Mesendoderm (in vitro differentiated cells): Measurements from ENCODE around the gene CRYGA. TPM values are rescaled to one million over a fixed set of nuclear protein-coding genes. Genes with fewer than 3 reads are reported as not detected.

Experiments
- DNase-seq: peaks from one replicate; pipeline ENCODE4 v3.0.0; 2013
- H2AK5ac ChIP-seq: 2 replicates; pipeline ENCODE4 v1.6.1; 2013; ENCODE audit warnings: low read length, inconsistent platforms
- H2BK120ac ChIP-seq: 2 replicates; pipeline ENCODE4 v1.6.1; 2013; ENCODE audit warnings: low read depth, mild to moderate bottlenecking, low read length, moderate library complexity, mixed read lengths
- H2BK15ac ChIP-seq: replicated peaks from 2 replicates; pipeline ENCODE4 v1.6.1; 2013; ENCODE audit warnings: low read depth, mild to moderate bottlenecking, moderate library complexity
- H2BK5ac ChIP-seq: 2 replicates; pipeline ENCODE4 v1.6.1; 2013; ENCODE audit warnings: low read length, inconsistent platforms
- H3K18ac ChIP-seq: 2 replicates; pipeline ENCODE4 v1.6.1; 2013; ENCODE audit warnings: mild to moderate bottlenecking, low read length, mixed read lengths
- H3K23ac ChIP-seq: one replicate; pipeline ENCODE4 v1.6.1; 2013; ENCODE audit warnings: low read length
- H3K27ac ChIP-seq: 2 replicates; pipeline ENCODE4 v1.5.1; 2013; ENCODE audit warnings: low read depth, mild to moderate bottlenecking, inconsistent platforms, low read length, moderate library complexity
- H3K27me3 ChIP-seq: 2 replicates; pipeline ENCODE4 v1.6.1; 2013; ENCODE audit warnings: low read length, control low read depth, mild to moderate bottlenecking, inconsistent platforms; ENCODE audit not compliant: insufficient read depth, poor library complexity
- H3K36me3 ChIP-seq: 2 replicates; pipeline ENCODE4 v1.6.1; 2013; ENCODE audit warnings: low read length, inconsistent platforms; ENCODE audit not compliant: control insufficient read depth, insufficient read depth
- H3K4ac ChIP-seq: one replicate; pipeline ENCODE4 v1.6.1; 2013; ENCODE audit warnings: low read depth, mild to moderate bottlenecking, low read length, moderate library complexity
- H3K4me1 ChIP-seq: 2 replicates; pipeline ENCODE4 v1.6.1; 2013; ENCODE audit warnings: low read depth, low read length, inconsistent platforms; ENCODE audit not compliant: control insufficient read depth
- H3K4me2 ChIP-seq: 2 replicates; pipeline ENCODE4 v1.6.1; 2013; ENCODE audit warnings: low read length
- H3K4me3 ChIP-seq: 2 replicates; pipeline ENCODE4 v1.5.1; 2013; ENCODE audit warnings: mild to moderate bottlenecking, low read length
- H3K56ac ChIP-seq: one replicate; pipeline ENCODE4 v1.6.1; 2013; ENCODE audit warnings: low read length
- H3K79me1 ChIP-seq: 2 replicates; pipeline ENCODE4 v1.6.1; 2013; ENCODE audit warnings: low read length, inconsistent platforms
- H3K79me2 ChIP-seq: 2 replicates; pipeline ENCODE4 v1.6.1; 2013; ENCODE audit warnings: mild to moderate bottlenecking, low read length; ENCODE audit not compliant: control insufficient read depth, insufficient read depth
- H3K9ac ChIP-seq: 2 replicates; pipeline ENCODE4 v1.6.1; 2013; ENCODE audit warnings: low read length, inconsistent platforms
- H4K5ac ChIP-seq: one replicate; pipeline ENCODE4 v1.6.1; 2013; ENCODE audit warnings: low read length
- H4K8ac ChIP-seq: one replicate; pipeline ENCODE4 v1.6.1; 2013; ENCODE audit warnings: low read depth, mild to moderate bottlenecking, control low read depth, low read length, moderate library complexity
- WGBS: extraction: QIAGEN DNeasy Blood & Tissue Kit; methylation state at CpG from one replicate; pipeline ENCODE4 v1.1.7; 2013; ENCODE audit warnings: low lambda C conversion rate, missing lambda C conversion rate; ENCODE audit not compliant: insufficient coverage; ENCODE audit errors: extremely low coverage; 5-methylcytosine and 5-hydroxymethylcytosine counted together
- polyA plus RNA-seq, 2 experiments: library from polyadenylated mRNA; stranded (reverse); fragments of 200-250 nt; gene quantifications; one replicate each; pipeline ENCODE4 v1.2.3, GENCODE V29; 2013

The CRYGA gene, protein sequence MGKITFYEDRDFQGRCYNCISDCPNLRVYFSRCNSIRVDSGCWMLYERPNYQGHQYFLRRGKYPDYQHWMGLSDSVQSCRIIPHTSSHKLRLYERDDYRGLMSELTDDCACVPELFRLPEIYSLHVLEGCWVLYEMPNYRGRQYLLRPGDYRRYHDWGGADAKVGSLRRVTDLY
- not detected for polyA plus RNA-seq (2013, experiment 1 of 2)
- polyA plus RNA-seq (2013, experiment 2 of 2), result not detected

DNA sequence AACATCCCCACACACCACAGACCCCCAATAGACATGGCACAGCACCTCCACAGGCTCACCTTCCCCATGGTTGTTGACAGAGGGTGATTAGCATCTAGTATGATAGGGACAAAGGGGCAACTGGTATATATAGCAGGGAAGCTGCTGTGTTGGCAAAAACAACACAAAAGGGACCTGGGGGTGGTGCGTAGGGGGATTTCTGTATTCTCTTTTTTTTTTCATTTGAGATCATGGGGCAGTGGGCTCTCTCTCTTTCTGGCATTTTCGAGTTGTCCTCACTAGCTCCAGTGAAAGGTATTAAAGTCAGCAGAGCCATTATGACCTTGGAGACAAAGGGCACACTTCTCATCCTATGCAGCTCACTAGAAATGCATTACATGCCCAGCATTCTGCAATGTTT is at the start of gene CRYGA:
Gene CRYGA, minus strand, starts transcription at position 101 of the 400 bp plus-strand sequence. Its CDS starts 33 bp downstream, at position 68.
- no peaks in the 10 kb centered on the region for H3K36me3 ChIP-seq
- no peak within 1 kb of the TSS for H2BK5ac ChIP-seq
- no peaks in the 10 kb centered on the region for H3K4me1 ChIP-seq
- H4K5ac ChIP-seq, result no peak within 1 kb of the TSS
- H2AK5ac ChIP-seq, result no peak within 1 kb of the TSS
- H3K27me3 ChIP-seq, result no peaks in the 10 kb centered on the region
- H3K4ac ChIP-seq, result no peak within 1 kb of the TSS
- H3K18ac ChIP-seq, result no peak within 1 kb of the TSS
- no peak within 1 kb of the TSS for H3K9ac ChIP-seq
- H2BK15ac ChIP-seq, result no peak within 1 kb of the TSS
- H3K56ac ChIP-seq, result no peak within 1 kb of the TSS
- no peak within 1 kb of the TSS for H3K4me2 ChIP-seq
- no peaks in the 10 kb centered on the region for H3K79me2 ChIP-seq
- H3K23ac ChIP-seq, result no peak within 1 kb of the TSS
- H4K8ac ChIP-seq, result no peak within 1 kb of the TSS
- no peak within 1 kb of the TSS for H2BK120ac ChIP-seq
- no peaks in the 10 kb centered on the region for H3K79me1 ChIP-seq
- H3K4me3 ChIP-seq, result no peak within 1 kb of the TSS
- DNase-seq, result no peak
- no peak within 1 kb of the TSS for H3K27ac ChIP-seq
- no CpG with 5 or more reads among the region's 2 CpGs for WGBS

DNA sequence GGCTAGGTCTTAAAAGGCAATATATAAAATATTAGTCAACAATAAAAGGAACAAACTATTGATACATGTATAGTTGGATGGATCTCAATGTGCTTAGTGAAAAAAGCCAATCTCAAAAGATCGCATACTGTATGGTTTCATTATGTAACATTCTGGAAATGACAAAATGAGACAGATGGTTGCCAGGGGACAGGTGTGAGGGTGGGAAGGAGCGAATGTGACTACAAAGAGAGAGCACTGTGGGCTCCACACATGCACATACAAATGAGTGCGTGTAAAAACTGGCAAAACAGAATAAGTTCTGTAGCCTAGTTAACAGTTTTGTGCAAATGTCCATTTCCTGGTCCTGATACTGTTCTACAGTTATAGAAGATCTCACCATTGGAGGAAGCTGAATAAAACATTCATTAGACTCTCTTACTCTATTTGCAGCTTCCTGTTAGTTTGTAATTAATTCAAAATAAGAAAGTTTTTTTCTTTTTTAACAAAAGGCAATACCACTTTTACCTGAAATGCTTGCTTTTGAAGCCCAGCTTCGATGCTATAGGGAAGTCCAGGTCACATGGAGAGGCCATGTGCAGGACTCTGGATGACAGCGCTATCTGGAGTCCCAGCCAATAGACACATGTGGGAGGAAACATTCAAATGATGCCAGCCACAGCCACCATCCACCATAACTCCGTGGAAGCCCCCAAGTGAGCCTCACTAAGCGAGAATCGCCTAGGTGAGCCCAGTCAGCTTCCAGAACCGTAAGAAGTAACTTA is 47.5 kb upstream of the CRYGA start:
- DNase-seq, result no peak
- no peak overlapping the region for H3K4me3 ChIP-seq
- H3K4me2 ChIP-seq, result no peak overlapping the region
- no peak overlapping the region for H4K5ac ChIP-seq
- WGBS, result no CpG with 5 or more reads among the region's 9 CpGs
- no peak overlapping the region for H3K9ac ChIP-seq
- no peak overlapping the region for H3K27ac ChIP-seq
- no peak overlapping the region for H2BK120ac ChIP-seq
- H4K8ac ChIP-seq, result no peak overlapping the region
- no peaks in the 10 kb centered on the region for H3K36me3 ChIP-seq
- H3K4ac ChIP-seq, result no peak overlapping the region
- H3K79me1 ChIP-seq, result no peaks in the 10 kb centered on the region
- no peaks in the 10 kb centered on the region for H3K27me3 ChIP-seq
- no peak overlapping the region for H3K23ac ChIP-seq
- peaks cover 3% of the 10 kb centered on the region for H3K4me1 ChIP-seq
- no peak overlapping the region for H3K56ac ChIP-seq
- no peak overlapping the region for H3K18ac ChIP-seq
- H3K79me2 ChIP-seq, result no peaks in the 10 kb centered on the region
- H2BK5ac ChIP-seq, result no peak overlapping the region
- no peak overlapping the region for H2BK15ac ChIP-seq
- no peak overlapping the region for H2AK5ac ChIP-seq

DNA sequence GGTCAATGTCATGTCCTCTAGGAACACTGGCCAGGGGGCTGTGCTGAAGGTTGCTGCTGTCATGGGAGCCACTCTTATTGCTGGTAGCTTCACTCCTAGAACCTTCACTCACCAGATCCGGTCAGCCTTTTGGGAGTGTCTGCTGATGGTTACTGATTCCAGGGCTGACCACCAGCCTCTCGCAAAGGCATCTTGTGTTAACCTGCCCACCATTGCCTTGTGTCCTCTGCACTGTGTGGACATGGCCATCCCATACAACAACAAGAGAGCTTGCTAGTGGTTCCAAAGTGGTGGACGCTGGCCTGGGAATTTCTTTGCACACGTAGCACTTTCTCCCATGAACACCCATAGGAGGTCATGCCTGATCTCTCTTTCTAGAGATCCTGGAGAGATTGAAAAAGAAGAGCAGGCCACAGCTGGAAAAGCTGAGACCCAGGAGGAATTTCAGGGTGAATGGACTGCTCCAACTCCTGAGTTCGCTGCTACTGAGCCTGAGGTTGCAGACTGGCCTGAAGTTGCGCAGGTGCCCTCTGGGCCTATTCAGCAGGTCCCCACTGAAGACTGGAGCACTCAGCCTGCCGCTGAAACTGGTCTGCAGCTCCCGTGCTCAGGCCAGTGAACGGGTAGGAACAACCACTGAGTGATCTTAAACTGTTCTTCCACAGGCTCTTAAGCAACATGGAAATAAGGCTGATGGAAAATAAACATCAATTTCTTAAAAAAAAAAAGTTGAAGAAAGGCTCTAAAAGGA is 45.1 kb upstream of the CRYGA start:
- H3K36me3 ChIP-seq, result no peaks in the 10 kb centered on the region
- no peak overlapping the region for H4K8ac ChIP-seq
- no peak overlapping the region for H2BK15ac ChIP-seq
- no peak overlapping the region for H2BK5ac ChIP-seq
- no peak overlapping the region for H3K4ac ChIP-seq
- no peak overlapping the region for H2AK5ac ChIP-seq
- H4K5ac ChIP-seq, result no peak overlapping the region
- H3K56ac ChIP-seq, result no peak overlapping the region
- WGBS, result no CpG with 5 or more reads among the region's 9 CpGs
- no peak overlapping the region for H3K4me2 ChIP-seq
- no peak overlapping the region for H3K23ac ChIP-seq
- H2BK120ac ChIP-seq, result no peak overlapping the region
- no peak overlapping the region for H3K27ac ChIP-seq
- no peaks in the 10 kb centered on the region for H3K4me1 ChIP-seq
- no peaks in the 10 kb centered on the region for H3K27me3 ChIP-seq
- no peaks in the 10 kb centered on the region for H3K79me1 ChIP-seq
- no peak for DNase-seq
- H3K9ac ChIP-seq, result no peak overlapping the region
- H3K79me2 ChIP-seq, result no peaks in the 10 kb centered on the region
- no peak overlapping the region for H3K18ac ChIP-seq
- H3K4me3 ChIP-seq, result no peak overlapping the region

DNA sequence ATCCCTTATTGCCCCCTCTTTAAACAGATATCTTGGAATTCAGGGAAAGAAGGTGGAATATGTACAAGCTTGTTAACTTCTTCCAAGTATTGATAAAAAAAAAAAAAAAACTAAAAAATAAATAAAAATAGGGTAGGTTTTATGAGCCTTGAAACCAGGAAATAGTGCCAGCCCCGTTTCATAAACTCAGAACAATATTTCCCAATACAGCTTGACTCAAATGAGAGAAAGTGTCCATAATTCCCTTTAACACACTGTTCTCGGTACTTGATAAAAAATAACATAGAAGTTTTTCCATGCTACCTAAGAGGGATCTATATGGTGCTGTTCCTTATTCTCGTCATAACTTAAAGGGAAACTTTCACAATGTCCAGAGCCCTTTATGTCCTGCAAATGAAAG is 44.4 kb upstream of the CRYGA start:
- H3K36me3 ChIP-seq, result no peaks in the 10 kb centered on the region
- H3K79me2 ChIP-seq, result no peaks in the 10 kb centered on the region
- H3K27ac ChIP-seq, result no peak overlapping the region
- no peak overlapping the region for H3K4ac ChIP-seq
- no peak overlapping the region for H2BK5ac ChIP-seq
- H3K4me2 ChIP-seq, result no peak overlapping the region
- H4K5ac ChIP-seq, result no peak overlapping the region
- H3K79me1 ChIP-seq, result no peaks in the 10 kb centered on the region
- H3K23ac ChIP-seq, result no peak overlapping the region
- no peak for DNase-seq
- no peak overlapping the region for H3K56ac ChIP-seq
- H3K4me3 ChIP-seq, result no peak overlapping the region
- no peaks in the 10 kb centered on the region for H3K4me1 ChIP-seq
- no peak overlapping the region for H2AK5ac ChIP-seq
- H3K9ac ChIP-seq, result no peak overlapping the region
- H3K27me3 ChIP-seq, result no peaks in the 10 kb centered on the region
- H2BK15ac ChIP-seq, result no peak overlapping the region
- H2BK120ac ChIP-seq, result no peak overlapping the region
- WGBS, result no CpG with 5 or more reads among the region's 3 CpGs
- H4K8ac ChIP-seq, result no peak overlapping the region
- H3K18ac ChIP-seq, result no peak overlapping the region

DNA sequence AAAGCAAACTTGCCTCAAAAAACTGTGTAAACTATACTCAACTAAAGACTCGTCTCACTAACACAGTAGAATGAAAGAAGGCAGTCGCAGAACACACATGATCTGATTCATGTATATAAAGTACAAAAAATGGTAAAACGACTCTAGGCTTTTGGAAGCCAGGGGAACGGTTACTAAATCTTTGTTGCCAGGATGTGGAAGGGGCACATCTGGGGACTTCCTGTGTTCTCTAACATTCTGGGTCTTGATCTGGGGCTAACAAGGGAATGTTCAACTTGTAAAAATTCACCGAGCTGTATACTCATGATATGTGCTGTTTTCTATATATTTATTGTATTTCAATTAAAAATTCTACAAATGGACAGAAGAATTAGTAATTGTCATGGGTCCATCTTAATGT is 40.8 kb upstream of the CRYGA start:
- H3K79me2 ChIP-seq, result no peaks in the 10 kb centered on the region
- no peak overlapping the region for H3K4ac ChIP-seq
- H2BK15ac ChIP-seq, result no peak overlapping the region
- H2AK5ac ChIP-seq, result no peak overlapping the region
- no peaks in the 10 kb centered on the region for H3K4me1 ChIP-seq
- no peak overlapping the region for H2BK120ac ChIP-seq
- H3K4me2 ChIP-seq, result no peak overlapping the region
- no peak overlapping the region for H3K23ac ChIP-seq
- H2BK5ac ChIP-seq, result no peak overlapping the region
- no CpG with 5 or more reads among the region's 5 CpGs for WGBS
- H3K18ac ChIP-seq, result no peak overlapping the region
- no peaks in the 10 kb centered on the region for H3K79me1 ChIP-seq
- DNase-seq, result no peak
- H3K9ac ChIP-seq, result no peak overlapping the region
- no peak overlapping the region for H4K5ac ChIP-seq
- H3K36me3 ChIP-seq, result no peaks in the 10 kb centered on the region
- no peaks in the 10 kb centered on the region for H3K27me3 ChIP-seq
- no peak overlapping the region for H4K8ac ChIP-seq
- no peak overlapping the region for H3K56ac ChIP-seq
- no peak overlapping the region for H3K27ac ChIP-seq
- H3K4me3 ChIP-seq, result no peak overlapping the region
